ENCODE results near the gene NSUN3.

The NSUN3 gene

GRCh38 chr3:94132777-94133176 lies 69.9 kb downstream of the NSUN3 start:
- no peak for DNase-seq

- DNase-seq, result no peak
These were observed 73.3 kb downstream of the NSUN3 start for GRCh38 chr3:94136133-94136532.

GRCh38 chr3:94137377-94137776 lies 74.5 kb downstream of the NSUN3 start:
- DNase-seq, result no peak

- DNase-seq, result no peak
These were observed 83.6 kb downstream of the NSUN3 start for GRCh38 chr3:94146455-94146854.

- no peak for DNase-seq
These were observed 84.2 kb downstream of the NSUN3 start for GRCh38 chr3:94147012-94147411.

- DNase-seq, result no peak
These were observed 87.3 kb downstream of the NSUN3 start for GRCh38 chr3:94150113-94150512.

- DNase-seq, result no peak
These were observed 93.8 kb downstream of the NSUN3 start for GRCh38 chr3:94156626-94157025.

- DNase-seq, result no peak
These were observed 95.7 kb downstream of the NSUN3 start for GRCh38 chr3:94158512-94158911.

- no peak for DNase-seq
These were observed 96.4 kb downstream of the NSUN3 start for GRCh38 chr3:94159062-94159828.

- DNase-seq, result no peak
These were observed 99.8 kb downstream of the NSUN3 start for GRCh38 chr3:94162700-94163099.

- no peak for DNase-seq
These were observed 104.5 kb downstream of the NSUN3 start for GRCh38 chr3:94167346-94167745.

GRCh38 chr3:94167796-94168195 lies 104.9 kb downstream of the NSUN3 start:
- no peak for DNase-seq

GRCh38 chr3:94171954-94172353 lies 109.1 kb downstream of the NSUN3 start:
- DNase-seq, result no peak

GRCh38 chr3:94172695-94173310 lies 109.9 kb downstream of the NSUN3 start:
- no peak for DNase-seq

- no peak for DNase-seq
These were observed 111.0 kb downstream of the NSUN3 start for GRCh38 chr3:94173673-94174434.

GRCh38 chr3:94175677-94176076 lies 112.8 kb downstream of the NSUN3 start:
- no peak for DNase-seq

GRCh38 chr3:94176988-94177745 lies 114.3 kb downstream of the NSUN3 start:
- DNase-seq, result no peak

Measured in NCI-H1930 (cell line).